Mesodermal cell (in vitro differentiated cells): Measurements from ENCODE around the gene KCTD3. TPM values are rescaled to one million over a fixed set of nuclear protein-coding genes. Genes with fewer than 3 reads are reported as not detected.

Source experiments
- H3K27ac ChIP-seq: 2 replicates; pipeline ENCODE4 v1.7.0; 2013; ENCODE audit warnings: mild to moderate bottlenecking, low read depth, low read length, moderate library complexity; ENCODE audit not compliant: severe bottlenecking
- H3K36me3 ChIP-seq: 2 replicates; pipeline ENCODE4 v1.7.1; 2013; ENCODE audit warnings: mild to moderate bottlenecking, low read length, moderate library complexity; ENCODE audit not compliant: control insufficient read depth, insufficient read depth
- H3K4me1 ChIP-seq: one replicate; pipeline ENCODE4 v1.7.1; 2013; ENCODE audit warnings: mild to moderate bottlenecking, low read length; ENCODE audit not compliant: insufficient read depth, control insufficient read depth, poor library complexity, severe bottlenecking
- H3K4me3 ChIP-seq: 2 replicates; pipeline ENCODE4 v1.7.0; 2013; ENCODE audit warnings: low read length, control low read depth, mild to moderate bottlenecking; ENCODE audit not compliant: insufficient read depth, poor library complexity, severe bottlenecking; ENCODE audit errors: extremely low read depth
- H3K9me3 ChIP-seq: 2 replicates; pipeline ENCODE4 v1.7.1; 2013; ENCODE audit warnings: mild to moderate bottlenecking, low read length, moderate library complexity; ENCODE audit not compliant: control insufficient read depth
- WGBS, 2 experiments: methylation state at CpG; one replicate each; pipeline ENCODE4 v1.1.5; 2013; ENCODE audit warnings: missing lambda C conversion rate in 2 of 2; ENCODE audit not compliant: insufficient coverage in 2 of 2; 5-methylcytosine and 5-hydroxymethylcytosine counted together
- polyA plus RNA-seq, 2 experiments: library from polyadenylated mRNA; stranded (reverse); fragments of 50-300 nt; gene quantifications; one replicate each; pipeline ENCODE4 v1.2.3, GENCODE V29; 2013

KCTD3 gene
- polyA plus RNA-seq (2013, experiment 1 of 2) = 45.1 TPM
- 50.4 TPM for polyA plus RNA-seq (2013, experiment 2 of 2)

DNA sequence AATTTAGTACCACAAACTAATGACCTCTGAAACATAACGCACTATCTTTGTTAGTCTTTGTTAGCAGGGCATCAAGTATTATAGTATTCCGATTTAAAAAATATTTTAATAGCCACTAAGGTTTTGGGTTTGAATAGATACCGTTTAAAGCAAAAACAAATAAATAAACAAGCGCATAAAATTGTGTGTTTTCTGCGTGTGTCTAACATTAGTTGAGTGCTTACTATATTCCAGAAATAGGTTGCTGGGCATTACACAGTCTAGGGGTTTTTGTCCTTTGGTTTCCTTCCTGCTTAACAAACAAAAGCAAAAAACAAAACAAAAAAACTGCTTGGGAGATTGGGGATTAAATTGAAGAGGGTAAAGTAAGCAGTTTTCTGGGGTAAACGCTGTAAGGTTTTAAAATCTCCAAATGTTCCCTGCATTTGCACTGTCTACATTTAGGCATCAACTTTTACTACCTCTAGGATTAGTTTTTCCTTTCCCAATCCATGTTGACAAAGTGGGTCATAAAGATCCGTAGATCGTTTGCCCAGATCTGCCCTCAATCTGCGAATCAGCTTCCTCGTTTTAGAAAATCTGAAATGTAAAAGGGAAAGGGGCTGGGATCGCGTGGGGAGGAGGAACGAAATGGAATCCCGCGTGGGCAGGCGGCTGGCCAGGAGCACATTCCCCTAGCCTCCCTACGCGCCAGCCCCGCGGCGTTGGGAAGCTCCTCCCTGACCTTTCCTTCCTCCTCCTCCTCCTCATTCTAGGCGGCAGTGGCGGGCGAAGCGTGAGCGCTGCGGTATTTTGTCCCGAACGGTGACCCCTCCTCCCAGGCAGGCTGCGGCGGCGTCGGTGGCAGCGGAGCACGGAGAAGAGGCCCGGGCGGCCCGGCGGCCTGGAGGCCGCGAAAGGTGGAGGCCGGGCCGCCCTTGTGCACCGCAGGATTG, at the start of gene KCTD3:
Gene KCTD3 (plus strand): TSS at position 749 of the 935 bp plus-strand sequence. CDS start 382 bp downstream, outside the sequence.
- 0% methylated on average over 23 to 26 of the region's 44 CpGs for WGBS, 2 experiments
- H3K36me3 ChIP-seq = no peaks in the 10 kb centered on the region
- H3K9me3 ChIP-seq = no peaks in the 10 kb centered on the region
- H3K4me3 ChIP-seq = peak within 1 kb of the TSS; percentile 77
- peak within 1 kb of the TSS; percentile 89 for H3K27ac ChIP-seq
- no peaks in the 10 kb centered on the region for H3K4me1 ChIP-seq

GRCh38 chr1:215517441-215517891, 49.6 kb upstream of the KCTD3 start:
- 70 to 92% methylated on average over 1 to 3 of the region's 4 CpGs for WGBS, 2 experiments
- H3K4me3 ChIP-seq = no peak overlapping the region
- no peaks in the 10 kb centered on the region for H3K9me3 ChIP-seq
- H3K36me3 ChIP-seq = no peaks in the 10 kb centered on the region
- no peak overlapping the region for H3K27ac ChIP-seq
- no peaks in the 10 kb centered on the region for H3K4me1 ChIP-seq

- 100% methylated on average over 1 of the region's 2 CpGs; no CpG with 5 or more reads in 1 of the 2 experiments for WGBS, 2 experiments
- Histone ChIP-seq H3K36me3 (no peaks in the 10 kb centered on the region), H3K27ac (no peak overlapping the region), H3K9me3 (no peaks in the 10 kb centered on the region), H3K4me3 (no peak overlapping the region), H3K4me1 (no peaks in the 10 kb centered on the region)
These were observed 48.5 kb upstream of the KCTD3 start for GRCh38 chr1:215518594-215518993.

GRCh38 chr1:215521279-215521678, 45.8 kb upstream of the KCTD3 start:
- no peak overlapping the region for H3K27ac ChIP-seq
- WGBS, 2 experiments = 78 to 80% methylated on average over 1 to 3 of the region's 3 CpGs
- H3K4me1 ChIP-seq = no peaks in the 10 kb centered on the region
- no peak overlapping the region for H3K4me3 ChIP-seq
- H3K36me3 ChIP-seq = no peaks in the 10 kb centered on the region
- no peaks in the 10 kb centered on the region for H3K9me3 ChIP-seq

- WGBS, 2 experiments = 79 to 84% methylated on average over 3 to 4 of the region's 8 CpGs
- Histone ChIP-seq H3K9me3 (no peaks in the 10 kb centered on the region), H3K27ac (no peak overlapping the region), H3K4me1 (no peaks in the 10 kb centered on the region), H3K36me3 (no peaks in the 10 kb centered on the region), H3K4me3 (no peak overlapping the region)
These were observed 43.8 kb upstream of the KCTD3 start for GRCh38 chr1:215523128-215523861.

- Histone ChIP-seq H3K9me3 (no peaks in the 10 kb centered on the region), H3K27ac (no peak overlapping the region), H3K4me3 (no peak overlapping the region), H3K4me1 (no peaks in the 10 kb centered on the region), H3K36me3 (no peaks in the 10 kb centered on the region)
- WGBS, 2 experiments = no CpG with 5 or more reads among the region's 2 CpGs
These were observed 43.2 kb upstream of the KCTD3 start for GRCh38 chr1:215523906-215524305.

DNA sequence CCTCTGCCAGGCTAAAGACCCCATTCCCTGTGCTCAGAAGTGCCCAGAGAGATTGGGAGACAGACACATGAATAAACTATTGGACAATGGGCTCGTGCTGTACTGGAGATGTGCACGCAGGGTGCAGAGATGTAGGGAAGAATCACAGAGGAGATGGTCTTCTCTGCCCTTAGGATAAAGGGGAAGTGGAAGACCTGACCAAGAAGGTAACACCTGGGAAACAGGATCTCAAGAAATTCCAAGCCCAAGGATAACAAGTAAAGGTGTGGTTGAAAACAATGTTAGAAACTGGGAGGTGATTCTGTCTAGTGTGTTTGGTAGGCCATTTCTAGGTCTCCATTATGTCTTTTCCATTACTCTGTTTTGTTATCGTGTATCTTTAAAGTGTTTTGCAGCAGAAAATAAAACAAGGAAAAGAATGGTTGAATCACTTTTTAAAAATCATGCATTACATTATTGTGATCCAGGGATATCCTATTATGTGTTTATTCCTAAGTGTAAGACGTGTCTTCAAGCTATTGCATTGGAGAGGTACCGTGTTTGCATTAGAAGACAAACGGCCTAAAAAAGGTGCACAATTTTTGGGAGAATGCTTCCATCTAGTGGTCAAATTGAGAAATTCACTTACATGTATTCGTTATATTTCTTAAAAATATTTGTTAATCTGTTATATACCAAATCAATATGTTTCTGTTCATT, 40.8 kb upstream of the KCTD3 start:
- 64 to 74% methylated on average over 2 of the region's 7 CpGs for WGBS, 2 experiments
- no peaks in the 10 kb centered on the region for H3K4me1 ChIP-seq
- no peak overlapping the region for H3K27ac ChIP-seq
- no peak overlapping the region for H3K4me3 ChIP-seq
- H3K9me3 ChIP-seq = no peaks in the 10 kb centered on the region
- no peaks in the 10 kb centered on the region for H3K36me3 ChIP-seq

GRCh38 chr1:215526846-215527151, 40.3 kb upstream of the KCTD3 start:
- Histone ChIP-seq H3K4me3 (no peak overlapping the region), H3K4me1 (no peaks in the 10 kb centered on the region), H3K9me3 (no peaks in the 10 kb centered on the region), H3K27ac (no peak overlapping the region), H3K36me3 (no peaks in the 10 kb centered on the region)

DNA sequence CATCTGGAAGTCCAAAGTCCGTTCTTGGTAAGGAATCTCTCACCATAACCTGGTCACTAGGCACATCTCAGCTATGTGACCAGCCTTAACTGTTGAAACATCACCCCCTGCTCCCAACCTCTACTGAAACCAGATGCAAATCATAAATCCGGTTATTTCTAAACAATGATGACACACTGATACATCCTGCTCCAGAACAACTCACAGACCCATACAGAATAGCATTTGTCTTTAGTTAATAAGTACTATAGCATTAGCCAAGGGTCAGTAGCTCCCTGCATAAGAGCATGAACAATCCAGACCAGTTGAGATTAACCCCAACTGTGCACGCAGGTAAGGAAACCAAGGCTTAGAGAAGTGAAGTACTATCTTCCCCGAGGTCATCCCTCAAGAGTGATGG, 38.0 kb upstream of the KCTD3 start:
- Histone ChIP-seq H3K4me1 (no peaks in the 10 kb centered on the region), H3K36me3 (no peaks in the 10 kb centered on the region), H3K27ac (no peak overlapping the region), H3K4me3 (no peak overlapping the region), H3K9me3 (no peaks in the 10 kb centered on the region)
- WGBS, 2 experiments = 65 to 79% methylated on average over 3 of the region's 4 CpGs

GRCh38 chr1:215529571-215529970, 37.5 kb upstream of the KCTD3 start:
- WGBS, 2 experiments = 70 to 86% methylated on average over 1 to 2 of the region's 2 CpGs
- H3K9me3 ChIP-seq = no peaks in the 10 kb centered on the region
- no peak overlapping the region for H3K4me3 ChIP-seq
- H3K4me1 ChIP-seq = no peaks in the 10 kb centered on the region
- H3K27ac ChIP-seq = no peak overlapping the region
- no peaks in the 10 kb centered on the region for H3K36me3 ChIP-seq
